OCI-LY1 (cell line): Measurements from ENCODE around the gene FARS2.

Source experiments
- H2AFZ ChIP-seq: fragments of 200-600 bp; sonication (generic), shearing (Covaris generic); 2 replicates; pipeline ENCODE4 v1.6.0; 2014; ENCODE audit warnings: antibody characterized with exemption, mild to moderate bottlenecking, low read length
- H3F3A ChIP-seq: fragments of 200-600 bp; sonication (generic), shearing (Covaris generic); 2 replicates; pipeline ENCODE4 v1.6.0; 2014; ENCODE audit warnings: mild to moderate bottlenecking, antibody characterized with exemption, low read length, moderate library complexity; ENCODE audit not compliant: insufficient read depth
- H3K27ac ChIP-seq: fragments of 200-600 bp; sonication (generic); 2 replicates; pipeline ENCODE4 v1.5.1; 2014; ENCODE audit warnings: low read length, mixed run types, mild to moderate bottlenecking, low read depth; ENCODE audit not compliant: poor library complexity, severe bottlenecking
- H3K27me3 ChIP-seq: fragments of 200-600 bp; sonication (generic); 2 replicates; pipeline ENCODE4 v1.6.0; 2014; ENCODE audit warnings: antibody characterized with exemption, mild to moderate bottlenecking, low read length, moderate library complexity; ENCODE audit not compliant: insufficient read depth
- H3K36me3 ChIP-seq: fragments of 200-600 bp; sonication (generic); 2 replicates; pipeline ENCODE4 v1.6.1; 2014; ENCODE audit warnings: mild to moderate bottlenecking, antibody characterized with exemption, low read length, moderate library complexity, mixed read lengths; ENCODE audit not compliant: insufficient read depth
- H3K4me1 ChIP-seq: fragments of 200-600 bp; sonication (generic); 2 replicates; pipeline ENCODE4 v1.5.1; 2014; ENCODE audit warnings: mild to moderate bottlenecking, low read length, moderate library complexity; ENCODE audit not compliant: insufficient read depth, severe bottlenecking
- H3K4me2 ChIP-seq: fragments of 200-600 bp; sonication (generic), shearing (Covaris generic); 2 replicates; pipeline ENCODE4 v1.6.1; 2014; ENCODE audit warnings: low read length
- H3K4me3 ChIP-seq: fragments of 200-600 bp; sonication (generic); 2 replicates; pipeline ENCODE4 v1.5.1; 2014; ENCODE audit warnings: low read length, low read depth, mild to moderate bottlenecking, mixed read lengths; ENCODE audit not compliant: poor library complexity, severe bottlenecking
- H3K79me2 ChIP-seq: fragments of 200-600 bp; shearing (Covaris generic); 2 replicates; pipeline ENCODE4 v1.6.1; 2016; ENCODE audit warnings: mixed run types, low read length, mixed read lengths; ENCODE audit not compliant: insufficient read depth
- H3K9ac ChIP-seq: fragments of 200-600 bp; sonication (generic), shearing (Covaris generic); 2 replicates; pipeline ENCODE4 v1.6.1; 2014; ENCODE audit warnings: mild to moderate bottlenecking, low read length, mixed read lengths
- H3K9me2 ChIP-seq: fragments of 200-600 bp; sonication (generic), shearing (Covaris generic); 2 replicates; pipeline ENCODE4 v1.6.1; 2014; ENCODE audit warnings: low read depth, mild to moderate bottlenecking, low read length, mixed read lengths
- H3K9me3 ChIP-seq: fragments of 200-600 bp; shearing (Covaris generic); 2 replicates; pipeline ENCODE4 v1.6.1; 2014; ENCODE audit warnings: low read length, mixed read lengths
- H4K20me1 ChIP-seq: fragments of 200-600 bp; sonication (generic), shearing (Covaris generic); 2 replicates; pipeline ENCODE4 v1.6.0; 2016; ENCODE audit warnings: mild to moderate bottlenecking, low read length; ENCODE audit not compliant: insufficient read depth
- CTCF ChIP-seq: fragments of 200-600 bp; sonication (generic), shearing (Covaris generic); IDR thresholded peaks from 2 replicates; pipeline ENCODE4 v1.5.1; 2017; ENCODE audit warnings: mild to moderate bottlenecking, antibody characterized with exemption, low read length, moderate library complexity, mixed read lengths
- EZH2 ChIP-seq: fragments of 200-600 bp; sonication (generic), shearing (Covaris generic); IDR thresholded peaks from 2 replicates; pipeline ENCODE4 v1.8.0; 2017; ENCODE audit warnings: borderline replicate concordance, mixed run types, mild to moderate bottlenecking, antibody characterized with exemption, low read length, moderate library complexity, mixed read lengths

FARS2 gene

GRCh38 chr6:5238336-5238735 lies 23.0 kb upstream of the FARS2 start:
- Histone ChIP-seq H4K20me1 (no peaks in the 10 kb centered on the region), H3K9me3 (no peaks in the 10 kb centered on the region), H3F3A (no peaks in the 10 kb centered on the region), H3K27ac (no peak overlapping the region), H3K9ac (no peak overlapping the region), H2AFZ (no peak overlapping the region), H3K4me1 (no peaks in the 10 kb centered on the region), H3K79me2 (no peaks in the 10 kb centered on the region; the same call in 1 of the 2 replicates), H3K36me3 (peaks cover 14% of the 10 kb centered on the region; the same call in 1 of the 2 replicates), H3K4me2 (no peak overlapping the region), H3K27me3 (no peaks in the 10 kb centered on the region), H3K4me3 (no peak overlapping the region), H3K9me2 (no peaks in the 10 kb centered on the region)
- TF ChIP-seq EZH2 (no peak), CTCF (no peak)

- TF ChIP-seq CTCF: no peak
- TF ChIP-seq EZH2: no peak
- H3K27me3 ChIP-seq: no peaks in the 10 kb centered on the region
- no peaks in the 10 kb centered on the region for H3K9me3 ChIP-seq
- no peaks in the 10 kb centered on the region for H3K9me2 ChIP-seq
- H3K36me3 ChIP-seq: no peaks in the 10 kb centered on the region
- H2AFZ ChIP-seq: no peak overlapping the region
- H3F3A ChIP-seq: no peaks in the 10 kb centered on the region
- H3K4me2 ChIP-seq: no peak overlapping the region
- H4K20me1 ChIP-seq: no peaks in the 10 kb centered on the region
- H3K27ac ChIP-seq: no peak overlapping the region
- no peaks in the 10 kb centered on the region for H3K4me1 ChIP-seq
- H3K4me3 ChIP-seq: no peak overlapping the region
- no peaks in the 10 kb centered on the region; the same call in 1 of the 2 replicates for H3K79me2 ChIP-seq
- no peak overlapping the region for H3K9ac ChIP-seq
Observed at GRCh38 chr6:5241252-5241651, 20.1 kb upstream of the FARS2 start.

GRCh38 chr6:5243069-5243468 lies 18.2 kb upstream of the FARS2 start:
- H3K4me2 ChIP-seq: no peak overlapping the region
- TF ChIP-seq CTCF: no peak
- TF ChIP-seq EZH2: no peak
- H3K4me3 ChIP-seq: no peak overlapping the region
- no peaks in the 10 kb centered on the region for H3K4me1 ChIP-seq
- no peaks in the 10 kb centered on the region for H3K9me3 ChIP-seq
- no peak overlapping the region for H3K9ac ChIP-seq
- no peak overlapping the region for H3K27ac ChIP-seq
- no peaks in the 10 kb centered on the region; the same call in 1 of the 2 replicates for H3K79me2 ChIP-seq
- H3F3A ChIP-seq: no peaks in the 10 kb centered on the region
- H3K27me3 ChIP-seq: no peaks in the 10 kb centered on the region
- no peaks in the 10 kb centered on the region for H3K9me2 ChIP-seq
- no peaks in the 10 kb centered on the region for H3K36me3 ChIP-seq
- H2AFZ ChIP-seq: no peak overlapping the region
- no peaks in the 10 kb centered on the region for H4K20me1 ChIP-seq
